Activated CD4-positive, alpha-beta T cell treated with anti-CD3 and anti-CD28 coated beads, Interleukin-2, Interleukin-6, amounts not matched to agents 100 ng/mL and 50 ng/mL, durations not matched to agents 16 hours and 8 hours (primary cell): Measurements from ENCODE around the gene ELP6.
A peak's percentile ranks its signal among the peaks of the same experiment; 100 is the strongest.

Experiments used
- DNase-seq: peaks from one replicate; pipeline ENCODE4 v3.0.0-alpha.2; 2020

The ELP6 gene, protein sequence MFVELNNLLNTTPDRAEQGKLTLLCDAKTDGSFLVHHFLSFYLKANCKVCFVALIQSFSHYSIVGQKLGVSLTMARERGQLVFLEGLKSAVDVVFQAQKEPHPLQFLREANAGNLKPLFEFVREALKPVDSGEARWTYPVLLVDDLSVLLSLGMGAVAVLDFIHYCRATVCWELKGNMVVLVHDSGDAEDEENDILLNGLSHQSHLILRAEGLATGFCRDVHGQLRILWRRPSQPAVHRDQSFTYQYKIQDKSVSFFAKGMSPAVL

DNA sequence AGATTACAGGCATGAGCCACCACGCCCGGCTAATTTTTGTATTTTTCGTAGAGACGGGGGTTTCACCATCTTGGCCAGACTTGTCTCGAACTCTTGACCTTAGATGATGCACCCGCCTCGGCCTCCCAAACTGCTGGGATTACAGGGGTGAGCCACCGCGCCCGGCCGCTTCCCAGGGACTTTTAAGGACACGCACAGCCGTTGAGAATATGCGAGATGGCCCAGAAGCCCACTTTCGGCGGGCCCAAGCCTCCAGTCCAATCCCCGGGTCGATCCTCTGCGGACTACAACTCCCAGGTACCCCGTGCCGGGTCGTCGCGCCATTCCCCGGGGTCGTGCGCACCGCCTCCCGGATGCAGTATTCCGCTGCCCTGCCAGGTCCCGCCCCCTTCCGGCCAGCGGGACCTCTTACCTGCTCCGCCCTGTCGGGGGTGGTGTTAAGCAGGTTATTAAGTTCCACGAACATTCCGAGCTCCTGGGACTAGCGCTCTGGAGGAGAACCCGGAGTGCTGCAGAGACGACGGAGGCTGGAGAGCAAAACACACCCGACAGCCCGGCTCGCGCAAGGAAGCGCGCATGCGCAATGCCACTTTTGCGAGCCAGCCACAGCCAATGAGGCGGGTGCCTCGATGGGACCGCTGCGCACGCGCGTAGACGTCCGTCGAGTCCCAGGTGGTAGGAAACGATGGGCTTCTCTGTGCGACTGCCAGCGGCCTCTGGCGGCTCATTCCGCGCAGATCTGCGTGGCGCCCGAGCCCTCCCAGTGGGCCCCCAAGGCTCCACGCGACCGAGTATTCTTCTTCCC is at the start of gene ELP6:
ELP6 (minus strand) TSS at position 588 of the 805 bp plus-strand sequence; CDS start at position 466, 122 bp downstream.
- DNase-seq: peak; percentile 98

DNA sequence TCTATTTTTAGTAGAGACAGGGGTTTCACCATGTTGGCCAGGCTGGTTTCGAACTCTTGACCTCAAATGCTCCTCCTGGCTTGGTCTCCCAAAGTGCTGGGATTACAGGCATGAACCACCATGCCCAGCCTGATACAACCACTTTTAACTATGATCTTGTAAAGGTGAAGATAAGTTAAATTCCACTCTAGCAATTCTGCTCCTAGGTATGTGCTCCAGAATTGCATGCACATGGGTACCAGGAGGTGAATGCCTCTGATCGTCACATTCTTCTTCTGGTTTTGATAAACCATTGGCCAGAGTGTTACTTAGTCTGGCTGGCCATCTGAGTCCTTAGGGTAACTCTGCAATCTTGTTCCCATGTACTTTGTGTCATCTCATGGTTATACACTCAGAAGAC is 42.8 kb upstream of the ELP6 start:
- DNase-seq: no peak

DNA sequence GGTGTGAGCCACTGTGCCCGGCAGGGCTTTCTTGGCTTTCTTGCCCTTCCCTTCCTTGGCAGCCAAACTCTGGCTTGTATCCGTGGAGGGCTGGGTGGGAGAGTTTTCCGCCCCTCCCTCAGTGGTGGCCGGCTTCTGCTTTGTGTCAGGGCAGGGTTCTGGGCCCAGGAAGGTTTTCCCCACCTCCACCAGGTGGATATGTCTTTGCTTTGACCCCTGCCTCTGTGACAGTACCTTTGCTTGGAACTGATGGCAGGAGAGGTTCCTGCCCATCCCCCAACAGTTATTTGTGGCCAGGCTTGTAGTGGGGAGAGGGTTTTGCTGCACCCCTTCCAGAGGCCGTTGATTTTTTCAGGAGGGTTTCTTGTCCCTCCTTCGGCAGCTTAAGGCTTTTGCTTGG is 40.8 kb upstream of the ELP6 start:
- DNase-seq: no peak

DNA sequence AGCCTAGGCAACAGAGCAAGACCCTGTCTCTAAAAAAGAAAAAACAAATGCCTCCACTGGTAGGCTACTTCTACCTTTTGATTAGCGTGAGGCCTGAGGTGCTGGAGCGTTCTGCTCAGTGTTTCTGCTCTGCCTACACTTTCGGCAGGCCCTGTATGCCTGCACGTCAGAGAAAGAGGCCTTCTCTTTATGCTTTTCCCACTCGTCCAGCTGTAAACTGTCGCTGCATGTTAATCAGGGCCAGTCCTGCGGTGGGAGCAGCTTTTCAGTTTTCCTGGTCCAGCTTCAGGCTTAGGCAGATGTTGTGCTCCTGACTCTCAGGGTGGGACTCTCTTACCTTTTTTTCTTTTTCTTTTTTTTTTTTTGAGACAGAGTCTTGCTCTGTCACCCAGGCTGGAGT is 39.9 kb upstream of the ELP6 start:
- DNase-seq: no peak

DNA sequence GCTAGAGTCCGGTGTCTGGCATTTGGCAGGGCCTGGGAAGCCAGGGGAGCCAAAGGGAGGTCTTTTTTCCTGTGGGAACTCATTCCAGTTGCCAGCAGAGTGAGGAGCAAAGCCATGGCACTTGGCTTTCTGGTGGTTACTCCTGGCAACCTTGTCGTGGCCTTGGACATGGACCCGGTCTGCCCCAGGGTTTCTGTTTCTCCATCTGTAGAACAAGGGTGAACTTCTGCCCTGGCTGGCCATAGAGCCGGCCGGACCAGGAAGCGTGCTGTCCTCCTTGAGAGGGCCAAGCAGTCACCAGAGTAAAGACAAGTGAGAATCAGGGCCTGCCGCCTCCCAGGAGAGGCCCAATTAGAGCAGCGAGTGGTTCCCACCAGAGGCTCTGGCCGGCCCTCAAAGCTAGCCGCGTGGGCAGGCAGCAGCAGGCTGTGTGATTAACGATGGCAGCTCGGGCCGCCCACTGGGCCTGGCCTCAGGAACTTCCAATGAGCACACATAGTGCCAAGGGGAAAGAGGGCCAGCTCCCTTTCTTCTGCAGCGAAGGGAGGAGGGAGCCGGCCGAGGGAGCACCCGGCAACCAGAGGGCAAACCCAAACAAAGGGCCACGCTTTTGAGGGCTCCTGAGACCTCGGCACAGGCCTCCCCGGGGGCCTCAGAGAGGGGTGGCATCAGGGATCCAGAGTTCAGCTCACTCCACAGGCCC is 29.1 kb upstream of the ELP6 start:
- DNase-seq: no peak

DNA sequence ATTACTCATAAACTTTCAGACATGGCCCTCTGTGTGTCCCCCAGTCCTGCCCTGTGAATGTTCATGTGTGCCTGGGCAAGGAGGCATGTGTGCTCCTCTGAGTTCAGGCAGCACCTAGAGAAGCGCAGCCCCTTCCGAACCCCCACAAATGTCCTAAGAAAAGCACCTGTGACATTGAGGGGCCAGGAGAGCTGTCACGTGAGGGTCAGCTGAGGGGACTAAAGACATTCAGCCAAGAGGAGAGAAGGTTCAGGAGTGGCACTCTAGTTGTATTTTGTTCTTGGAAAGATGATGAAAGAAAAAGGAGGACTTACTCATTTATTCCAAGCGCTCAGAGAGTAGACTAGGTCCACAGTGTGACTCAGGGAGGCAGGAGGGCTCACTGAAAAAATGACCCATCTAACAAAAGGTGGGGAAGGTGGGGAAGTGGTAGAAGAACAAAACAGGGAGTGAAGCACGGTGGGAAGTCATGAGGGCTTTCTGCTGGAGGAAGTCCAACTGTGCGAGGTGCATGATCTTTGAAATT is 28.1 kb upstream of the ELP6 start:
- DNase-seq: no peak

DNA sequence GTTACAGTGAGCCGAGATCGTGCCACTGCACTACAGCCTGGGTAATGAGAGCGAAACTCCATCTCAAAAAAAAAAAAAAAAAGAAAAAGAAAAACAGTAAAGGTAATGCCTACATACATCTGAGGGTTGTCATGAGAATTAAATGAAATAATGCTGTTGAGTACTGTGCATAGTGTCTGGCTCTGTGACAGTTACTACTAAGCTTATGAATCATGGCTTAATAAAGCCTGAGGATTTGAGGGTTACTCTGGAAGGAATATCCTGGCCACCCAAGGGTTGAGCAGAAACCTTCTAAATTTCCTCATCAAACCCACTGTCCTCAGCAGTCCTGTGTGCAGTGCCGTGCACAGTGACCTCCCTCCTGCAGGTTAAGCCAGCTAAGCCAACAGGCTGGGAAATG is 26.8 kb upstream of the ELP6 start:
- DNase-seq: no peak

DNA sequence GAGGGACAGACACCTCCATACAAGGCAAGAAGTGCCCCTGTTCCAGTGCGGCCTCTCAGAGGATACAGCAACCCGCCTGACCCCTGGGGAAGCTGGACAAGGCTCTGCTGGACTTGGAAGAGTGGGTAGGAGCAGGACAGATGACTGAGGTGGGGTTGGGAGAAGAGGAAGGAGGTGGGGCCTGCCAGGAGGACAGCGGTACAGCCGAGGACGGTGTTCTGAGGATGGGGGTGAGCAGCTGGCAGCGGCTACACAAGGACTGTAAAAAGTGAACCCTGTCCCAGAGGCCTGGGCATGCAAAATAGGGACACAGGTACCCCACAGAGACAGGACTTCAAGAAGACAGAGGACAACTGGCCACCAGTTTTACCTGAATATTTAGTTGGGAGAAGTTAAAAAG is 23.5 kb upstream of the ELP6 start:
- no peak for DNase-seq

DNA sequence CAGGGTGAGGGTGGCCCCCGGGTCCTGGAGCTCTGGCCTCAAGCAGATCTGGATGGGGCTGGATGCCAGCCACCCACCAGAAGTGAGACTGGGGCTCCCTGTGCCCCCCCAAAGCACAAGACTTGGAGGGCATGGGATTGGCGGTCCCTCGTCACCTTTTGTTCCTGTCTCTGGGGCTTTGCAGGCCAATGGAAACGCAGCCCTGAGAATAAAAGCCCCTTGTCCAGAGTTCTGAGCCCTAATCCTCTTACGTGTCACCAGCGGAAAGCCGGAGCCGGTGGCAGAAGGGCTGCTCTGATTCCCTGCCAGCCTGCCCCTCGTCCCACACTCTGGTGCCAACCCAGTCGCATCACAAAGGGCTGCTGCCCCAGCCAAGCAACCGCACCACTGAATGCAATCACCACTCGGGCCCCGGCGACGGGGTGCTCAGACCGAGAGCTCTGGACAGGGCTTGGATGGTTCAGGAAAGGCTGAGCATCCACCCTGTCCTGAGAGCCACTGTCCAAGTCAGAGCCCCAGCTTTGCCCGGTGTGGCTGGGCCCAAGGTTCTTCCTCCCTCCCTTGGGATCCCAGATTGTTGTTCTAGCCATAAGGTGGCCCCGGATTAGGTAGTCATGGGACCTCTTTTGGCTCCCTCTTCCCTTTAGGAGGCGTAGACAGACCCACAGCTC is 22.8 kb upstream of the ELP6 start:
- DNase-seq: no peak

DNA sequence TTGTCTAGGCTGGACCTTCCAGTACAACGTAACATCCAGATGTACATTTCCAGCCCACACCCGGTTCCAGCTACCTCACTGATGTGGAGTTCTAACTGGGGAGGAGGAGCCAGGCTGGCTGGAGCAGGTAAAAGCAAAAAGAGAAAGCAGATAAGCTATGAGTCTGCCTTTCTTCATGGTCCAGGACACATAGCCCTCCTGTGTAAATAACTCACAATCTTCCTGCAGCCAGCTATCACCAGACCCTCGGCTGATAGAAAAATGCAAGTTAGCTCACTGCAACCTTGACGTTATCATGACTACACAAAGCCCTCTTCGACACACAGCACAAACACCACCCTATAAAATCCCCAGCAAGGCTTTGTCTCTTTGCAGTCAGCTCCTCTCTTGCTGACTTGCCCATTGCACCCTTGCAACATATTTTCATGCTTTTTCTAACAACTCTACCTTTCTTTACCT is 20.5 kb upstream of the ELP6 start:
- no peak for DNase-seq

DNA sequence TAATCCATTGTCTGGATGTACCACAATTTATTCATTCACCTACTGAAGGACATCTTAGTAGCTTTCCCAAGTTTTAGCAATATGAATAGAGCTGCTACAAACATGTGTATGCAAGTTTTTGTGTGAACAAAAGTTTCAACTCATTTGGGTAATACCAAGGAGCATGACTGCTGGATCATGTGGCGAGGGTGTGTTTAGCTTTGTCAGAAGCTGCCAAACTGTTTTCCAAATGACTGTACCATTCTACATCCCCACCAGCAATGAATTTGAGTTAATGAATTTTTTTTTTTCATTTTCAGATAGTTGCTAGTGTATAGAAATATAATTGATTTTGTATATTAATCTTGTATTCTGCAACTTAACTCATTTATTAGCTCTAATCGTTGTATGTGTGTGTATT is 20.0 kb upstream of the ELP6 start:
- peak; percentile 37 for DNase-seq

DNA sequence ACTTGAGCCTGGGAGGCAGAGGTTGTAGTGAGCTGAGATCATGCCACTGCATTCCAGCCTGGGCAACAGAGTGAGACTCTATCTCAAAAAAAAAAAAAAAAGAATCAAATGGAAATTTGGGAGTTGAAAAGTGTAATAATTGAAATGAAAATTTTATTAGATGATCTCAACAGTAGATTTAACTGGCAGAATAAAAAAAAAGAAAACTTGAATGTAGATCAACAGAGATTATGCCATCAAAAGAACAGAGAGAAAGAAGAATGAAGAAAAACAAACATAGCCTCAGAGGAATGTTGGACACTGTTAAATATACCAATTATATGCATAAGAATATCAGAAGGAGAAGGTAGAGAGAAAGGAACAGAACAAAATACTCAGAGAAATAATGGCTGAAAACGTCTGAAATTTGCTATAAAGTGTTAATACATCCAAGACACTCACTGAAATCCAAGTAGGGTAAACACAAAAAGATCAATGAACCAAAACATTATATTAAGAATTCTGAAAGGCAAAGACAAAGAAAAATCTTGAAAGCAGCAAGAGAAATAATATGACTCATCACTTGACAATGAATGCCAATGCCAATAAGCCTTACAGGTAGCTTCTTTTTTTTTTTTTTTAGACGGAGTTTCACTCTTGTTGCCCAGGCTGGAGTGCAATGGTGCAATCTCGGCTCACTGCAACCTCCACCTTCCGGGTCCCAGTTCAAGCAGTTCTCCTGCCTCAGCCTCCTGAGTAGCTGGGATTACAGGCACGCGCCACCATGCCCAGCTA is 14.6 kb upstream of the ELP6 start:
- no peak for DNase-seq

DNA sequence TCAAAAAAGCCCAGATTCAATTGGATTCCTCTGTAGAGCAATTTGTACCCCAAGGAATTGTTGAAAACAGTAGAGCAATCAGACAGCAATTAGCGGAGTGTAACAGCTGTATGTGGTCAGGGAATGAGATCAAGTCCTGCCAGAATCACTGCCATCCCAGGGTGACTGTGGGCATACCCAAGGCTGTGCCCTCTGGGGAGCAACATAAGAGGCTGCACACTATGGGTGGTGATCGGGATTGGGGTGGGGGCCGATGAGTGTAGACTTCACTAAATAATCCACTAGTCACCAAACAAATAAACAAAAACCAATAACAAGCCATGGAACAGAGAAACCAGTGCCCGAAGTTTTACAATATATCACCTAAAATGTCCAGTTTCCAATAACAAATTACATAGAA is 12.1 kb upstream of the ELP6 start:
- DNase-seq: no peak

DNA sequence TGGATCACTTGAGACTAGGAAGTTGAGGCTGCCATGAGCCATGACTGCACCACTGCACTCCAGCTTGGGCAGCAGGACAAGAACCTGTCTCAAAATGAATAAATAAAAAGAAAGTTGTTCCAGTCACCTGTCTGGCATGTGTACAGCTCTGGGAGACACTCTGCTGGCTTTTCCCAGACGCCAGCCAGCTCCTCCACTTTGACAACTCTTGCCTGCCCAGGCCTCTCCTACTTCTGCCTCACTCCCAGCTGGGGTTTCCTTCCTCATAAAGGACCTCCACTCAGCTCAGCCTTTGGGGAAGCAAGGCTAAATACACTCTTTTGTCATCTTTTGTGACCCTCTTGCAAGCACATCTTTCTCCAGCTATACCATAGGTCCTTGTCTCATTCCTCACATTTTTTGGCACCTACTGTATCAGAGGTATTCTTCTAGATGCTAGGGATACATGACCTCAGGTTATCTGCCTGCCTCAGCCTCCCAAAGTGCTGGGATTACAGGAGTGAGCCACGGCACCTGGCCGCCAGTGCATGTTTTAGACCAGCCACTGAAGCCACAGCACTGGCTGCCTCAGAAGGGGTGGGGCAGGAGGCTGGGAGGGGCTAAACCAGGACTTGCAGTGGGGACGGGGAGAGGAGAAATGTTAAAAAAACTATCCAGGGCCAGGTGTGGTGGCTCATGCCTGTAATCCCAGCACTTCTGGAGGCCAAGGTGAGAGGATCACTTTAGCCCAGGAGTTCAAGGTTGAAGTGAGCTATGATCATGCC is 10.0 kb upstream of the ELP6 start:
- no peak for DNase-seq

DNA sequence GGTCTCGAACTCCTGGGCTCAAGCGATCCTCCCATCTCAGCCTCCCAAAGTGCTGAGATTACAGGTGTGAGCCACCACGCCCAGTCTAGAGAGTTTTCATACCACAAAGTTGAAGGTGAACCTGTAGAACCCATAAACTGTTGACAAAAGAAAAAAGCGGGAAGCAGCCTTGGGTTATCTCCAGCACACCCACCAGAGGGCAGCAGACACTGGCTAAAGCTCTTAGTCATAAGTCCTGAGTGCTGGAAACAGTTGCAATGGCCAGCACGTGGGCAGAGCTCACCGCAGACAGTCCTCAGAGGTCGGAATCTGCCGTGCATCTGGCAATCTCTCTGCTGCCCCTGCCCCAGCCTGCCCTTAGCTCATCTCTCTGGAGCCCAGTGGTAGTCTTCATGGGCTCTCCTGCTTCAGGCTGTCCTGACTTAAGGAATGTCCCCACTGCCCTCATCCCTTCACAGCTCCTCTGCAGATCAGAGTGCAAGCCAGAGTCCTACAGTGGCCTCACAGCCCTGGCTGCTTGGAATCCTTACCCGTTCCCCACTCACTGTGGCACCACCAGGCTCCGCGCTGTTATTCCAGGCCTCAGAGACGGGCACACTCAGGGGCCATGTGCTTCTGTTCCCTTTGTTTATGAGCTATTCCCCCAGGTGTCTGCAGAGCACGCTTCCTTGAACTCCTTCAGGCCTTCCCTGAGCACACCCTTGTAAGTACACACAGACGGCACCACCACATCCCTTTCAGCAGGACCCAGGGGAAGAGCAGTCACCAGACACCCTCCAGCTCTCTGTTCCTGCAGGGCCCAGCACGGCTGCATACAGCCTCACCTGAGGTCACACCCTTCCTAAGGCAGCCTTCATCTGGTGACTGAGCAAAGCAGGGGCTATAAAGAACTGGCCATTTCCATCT is 8.8 kb upstream of the ELP6 start:
- DNase-seq: peak; percentile 88

DNA sequence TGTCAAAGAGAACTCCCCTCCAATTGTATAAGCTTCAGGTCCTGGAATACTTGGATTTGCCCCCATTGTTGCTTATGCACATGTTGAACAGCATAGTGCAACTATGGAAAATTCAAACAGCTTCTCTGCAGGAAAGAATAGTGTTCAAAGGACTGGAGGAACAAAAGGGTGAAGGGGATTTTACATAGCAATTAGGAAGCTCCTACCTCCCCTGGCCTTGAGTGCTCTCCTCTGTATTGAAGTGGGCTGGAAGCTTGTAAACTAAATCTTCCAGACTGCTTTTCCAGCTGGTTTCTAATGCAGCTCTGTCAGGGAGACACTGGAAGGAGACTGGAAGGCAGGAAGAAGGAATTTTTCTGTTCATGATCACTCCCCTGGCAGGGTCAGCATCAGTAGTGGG is 7.2 kb upstream of the ELP6 start:
- DNase-seq: no peak

DNA sequence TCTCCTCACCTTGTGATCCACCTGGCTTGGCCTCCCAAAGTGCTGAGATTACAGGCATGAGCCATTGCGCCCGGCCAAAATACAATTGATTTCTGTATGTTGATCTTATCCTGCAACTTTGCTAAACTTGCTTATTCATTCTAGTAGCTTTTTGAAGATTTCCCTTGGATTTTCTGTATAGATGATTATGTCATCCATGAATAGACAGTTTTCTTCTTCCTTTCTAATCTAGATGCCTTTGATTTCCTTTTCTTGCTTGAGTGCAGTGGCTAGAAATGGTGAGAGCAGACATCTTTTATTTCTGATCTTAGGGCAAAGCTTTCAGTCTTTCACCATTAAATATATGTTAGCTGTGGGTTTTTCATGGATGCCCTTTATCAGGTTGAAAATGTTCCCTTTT is 4.4 kb upstream of the ELP6 start:
- no peak for DNase-seq

DNA sequence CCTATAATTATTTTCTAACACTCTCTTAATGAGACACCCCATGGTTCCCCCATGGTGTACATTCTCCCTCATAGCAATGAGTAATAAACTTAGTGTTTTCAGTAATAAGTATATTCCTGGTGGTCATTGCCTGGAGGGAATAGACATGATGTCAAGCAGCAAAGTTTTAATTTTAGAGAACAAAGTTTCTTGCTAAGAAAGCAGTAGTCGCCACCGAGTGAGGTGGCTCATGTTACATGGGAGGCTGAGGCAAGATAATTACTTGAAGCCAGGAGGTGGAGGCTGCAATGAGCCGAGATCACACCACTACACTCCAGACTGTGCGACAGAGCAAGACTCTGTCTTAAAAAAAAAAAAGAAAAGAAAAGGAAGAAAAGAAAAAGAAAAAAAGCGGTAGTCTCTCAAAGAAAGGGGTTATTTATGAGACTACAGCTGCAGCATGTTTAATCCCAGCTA is 2.4 kb upstream of the ELP6 start:
- no peak for DNase-seq

DNA sequence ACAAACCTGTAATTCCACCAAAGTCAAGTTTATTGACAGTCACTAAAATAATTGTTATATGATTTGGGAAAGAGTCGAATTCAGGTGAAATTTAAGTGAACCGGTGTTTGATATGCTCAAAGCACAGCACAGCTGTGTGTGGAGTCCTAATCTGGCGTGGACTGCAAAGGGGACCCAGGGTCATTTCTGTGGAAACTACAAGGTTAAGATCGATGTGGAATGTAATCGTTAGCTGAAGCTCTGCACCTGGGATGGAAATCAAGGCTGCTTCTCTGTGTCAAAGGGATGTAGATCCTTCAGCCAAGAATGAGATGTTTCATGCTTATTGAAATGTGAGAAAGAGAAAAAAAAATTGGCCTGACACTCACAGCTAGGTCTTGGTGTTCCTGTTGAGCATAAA is 1.6 kb upstream of the ELP6 start:
- DNase-seq: no peak

DNA sequence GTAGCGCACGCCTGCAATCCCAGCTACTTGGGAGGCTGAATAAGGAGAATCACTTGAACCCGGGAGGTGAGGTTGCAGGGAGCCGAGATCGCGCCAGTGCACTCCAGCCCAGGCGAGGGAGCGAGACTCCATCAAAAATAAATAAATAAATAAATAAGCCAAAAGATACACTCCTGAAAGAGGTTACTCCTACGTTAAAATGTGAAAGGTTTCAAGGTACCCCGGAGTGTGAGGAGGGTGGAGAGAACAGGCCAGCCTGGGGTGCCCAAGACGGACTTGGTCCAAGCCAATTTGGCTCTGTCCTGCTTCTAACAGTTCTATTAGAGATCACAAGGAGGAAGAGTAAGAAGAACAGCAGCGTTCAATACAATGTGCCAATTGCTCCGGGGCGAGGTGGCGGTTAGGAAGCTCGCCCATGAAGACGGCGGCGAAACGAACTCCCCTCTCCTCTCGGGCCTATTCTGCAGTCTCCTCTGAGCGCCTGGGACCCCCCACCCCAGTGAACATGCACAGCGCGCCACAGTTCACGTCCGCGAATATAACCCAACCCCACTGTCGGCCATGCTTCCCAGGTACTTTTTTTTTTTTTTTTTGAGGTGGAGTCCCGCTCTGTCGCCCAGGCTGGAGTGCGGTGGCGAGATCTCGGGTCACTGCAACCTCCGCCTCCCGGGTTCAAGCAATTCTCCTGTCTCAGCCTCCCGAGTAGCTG is 942 bp downstream of the ELP6 start:
- peak; percentile 25 for DNase-seq
